Measurements from ENCODE around the gene NEU4. TPM values are rescaled to one million over a fixed set of nuclear protein-coding genes. Genes with fewer than 3 reads are reported as not detected.

The NEU4 gene
- total RNA-seq, 1 donor from 2014 or later: not detected

- FAIRE-seq: no peak
- no peak for TF ChIP-seq CTCF (IDR thresholded peaks at IDR 0.05; ENCODE audit: insufficient read depth, low read length, severe bottlenecking)
- H3K27me3 ChIP-seq (ENCODE audit: control insufficient read depth, insufficient read depth, low read length): no peaks in the 10 kb centered on the region
- no peak for DNase-seq (ENCODE audit: low read depth)
- no peaks in the 10 kb centered on the region for H3K36me3 ChIP-seq (ENCODE audit: control insufficient read depth, insufficient read depth, low read length)
- no peak overlapping the region for H3K4me3 ChIP-seq (ENCODE audit: low read depth, low read length)
These were observed 38.6 kb upstream of the NEU4 start for GRCh38 chr2:241770185-241770935.

- FAIRE-seq: no peak
- DNase-seq (ENCODE audit: low read depth): no peak
- Histone ChIP-seq H3K36me3 (ENCODE audit: control insufficient read depth, insufficient read depth, low read length) (no peaks in the 10 kb centered on the region), H3K4me3 (ENCODE audit: low read depth, low read length) (no peak overlapping the region), H3K27me3 (ENCODE audit: control insufficient read depth, insufficient read depth, low read length) (no peaks in the 10 kb centered on the region)
- no peak for TF ChIP-seq CTCF (IDR thresholded peaks at IDR 0.05; ENCODE audit: insufficient read depth, low read length, severe bottlenecking)
These were observed 38.1 kb upstream of the NEU4 start for GRCh38 chr2:241770936-241771285.

- no peak for DNase-seq (ENCODE audit: low read depth)
These were observed 37.5 kb upstream of the NEU4 start for GRCh38 chr2:241771286-241772062.

GRCh38 chr2:241772063-241772499 lies 36.9 kb upstream of the NEU4 start:
- DNase-seq (ENCODE audit: low read depth) (no peak), FAIRE-seq (no peak)
- Histone ChIP-seq H3K27me3 (ENCODE audit: control insufficient read depth, insufficient read depth, low read length) (no peaks in the 10 kb centered on the region), H3K36me3 (ENCODE audit: control insufficient read depth, insufficient read depth, low read length) (no peaks in the 10 kb centered on the region), H3K4me3 (ENCODE audit: low read depth, low read length) (no peak overlapping the region)
- no peak for TF ChIP-seq CTCF (IDR thresholded peaks at IDR 0.05; ENCODE audit: insufficient read depth, low read length, severe bottlenecking)

More at GRCh38 chr2:241771286-241772062, 37.5 kb upstream of the NEU4 start:
- no peak for TF ChIP-seq CTCF (IDR thresholded peaks at IDR 0.05; ENCODE audit: insufficient read depth, low read length, severe bottlenecking)
- H3K4me3 ChIP-seq (ENCODE audit: low read depth, low read length): no peak overlapping the region
- no peak for FAIRE-seq
- no peaks in the 10 kb centered on the region for H3K27me3 ChIP-seq (ENCODE audit: control insufficient read depth, insufficient read depth, low read length)
- H3K36me3 ChIP-seq (ENCODE audit: control insufficient read depth, insufficient read depth, low read length): no peaks in the 10 kb centered on the region

GRCh38 chr2:241773511-241774418 lies 35.2 kb upstream of the NEU4 start:
- FAIRE-seq (no peak), DNase-seq (ENCODE audit: low read depth) (no peak)
- Histone ChIP-seq H3K4me3 (ENCODE audit: low read depth, low read length) (no peak overlapping the region), H3K36me3 (ENCODE audit: control insufficient read depth, insufficient read depth, low read length) (no peaks in the 10 kb centered on the region), H3K27me3 (ENCODE audit: control insufficient read depth, insufficient read depth, low read length) (no peaks in the 10 kb centered on the region)
- no peak for TF ChIP-seq CTCF (IDR thresholded peaks at IDR 0.05; ENCODE audit: insufficient read depth, low read length, severe bottlenecking)

Measured in bronchial epithelial cell (primary cell).